Prostate gland (tissue), 2 donors: Measurements from ENCODE around the gene BARX1. TPM values are rescaled to one million over a fixed set of nuclear protein-coding genes. Genes with fewer than 3 reads are reported as not detected.

ENCODE experiments used
- DNase-seq: peaks from one replicate; pipeline ENCODE4 v3.0.0-alpha.2; 2019; ENCODE audit warnings: low spot score
- H3K27ac ChIP-seq, 2 donors: fragments of 200-600 bp; sonication (generic); 2 replicates each; pipeline ENCODE4 v1.5.1; 2017 to 2019
- H3K27me3 ChIP-seq: fragments of 200-600 bp; sonication (generic); replicated peaks from 2 replicates; pipeline ENCODE4 v1.5.1; 2019; ENCODE audit not compliant: insufficient read depth
- H3K36me3 ChIP-seq, 2 donors: fragments of 200-600 bp; sonication (generic); 1 replicate in 1 of 2; 2 replicates in 1 of 2; pipeline versions ENCODE4 v1.5.1 to v1.8.1; 2017 to 2019
- H3K4me1 ChIP-seq: fragments of 200-600 bp; sonication (generic); replicated peaks from 2 replicates; pipeline ENCODE4 v1.5.1; 2019
- H3K4me3 ChIP-seq, 2 donors: fragments of 200-600 bp; sonication (generic); 2 replicates each; pipeline ENCODE4 v1.5.1; 2017 to 2019
- H3K9me3 ChIP-seq: fragments of 200-600 bp; sonication (generic); 2 replicates; pipeline ENCODE4 v1.5.1; 2017
- POLR2A ChIP-seq: fragments of 450-650 bp; IDR thresholded peaks from one replicate; pipeline ENCODE4 v1.6.1; 2016; ENCODE audit warnings: antibody characterized with exemption, mild to moderate bottlenecking
- POLR2AphosphoS5 ChIP-seq: sonication (generic); formaldehyde crosslinking; IDR thresholded peaks from one replicate; pipeline ENCODE4 v1.6.1; 2017; ENCODE audit warnings: antibody characterized with exemption
- WGBS: methylation state at CpG from one replicate; pipeline ENCODE4 v1.1.5; 2018; 5-methylcytosine and 5-hydroxymethylcytosine counted together
- intact Hi-C: fragments of 100-400 bp; cut with DNase I; formaldehyde crosslinking; loops from one replicate; pipeline ENCODE4 v1.14.2; 2022
- total RNA-seq, 2 donors: library from RNA; depleted of rRNA; stranded (reverse); fragments of >200 nt; gene quantifications; one replicate each; pipeline ENCODE4 v1.1.0, GENCODE V29; 2016
- TF ChIP-seq, protein P1 (sequence below), 4 experiments: fragments of 200-600 bp in 2 of 4; fragments of 450-650 bp in 2 of 4; sonication (generic) in 2 of 4; IDR thresholded peaks; 1 replicate in 3 of 4; 2 replicates in 1 of 4; pipeline ENCODE4 v1.5.1; 2016 to 2019; ENCODE audit warnings: antibody characterized with exemption in 4 of 4, mild to moderate bottlenecking in 2 of 4, moderate library complexity in 2 of 4

Gene BARX1
- total RNA-seq, 2 donors from 2014 or later: 3.7 TPM; not detected in 1

DNA sequence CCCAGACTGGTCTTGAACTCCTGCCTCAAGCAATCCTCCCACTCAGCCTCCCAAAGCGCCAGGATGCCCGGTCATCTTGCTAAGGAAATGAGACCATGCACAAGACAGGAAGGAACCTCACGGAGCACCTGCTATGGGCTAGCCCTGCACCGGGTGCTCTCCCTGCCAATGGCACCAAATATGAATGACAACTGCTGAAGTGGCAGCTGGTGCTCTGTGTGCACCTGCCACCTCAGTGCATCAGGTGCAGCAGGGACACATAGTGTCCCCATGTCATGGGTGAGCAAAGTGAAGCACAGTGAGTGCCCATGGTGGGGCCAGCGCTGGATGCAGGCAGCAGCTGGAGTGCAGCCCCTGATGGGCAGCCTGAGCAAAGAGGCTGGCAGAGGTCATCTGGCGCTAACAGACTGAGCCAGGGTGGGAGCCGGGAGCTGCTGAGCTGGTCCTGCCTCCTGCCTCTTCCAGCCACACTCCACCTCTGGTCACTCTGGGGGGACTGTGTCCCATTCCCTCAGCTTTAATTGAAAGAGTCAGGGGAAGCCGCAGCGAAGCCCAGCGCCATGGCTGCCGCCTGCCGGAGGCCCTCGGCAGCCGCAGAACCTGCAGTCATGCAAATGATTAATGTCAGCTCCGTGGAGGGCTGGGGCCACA lies 46.4 kb downstream of the BARX1 start:
- Histone ChIP-seq H3K27me3 (no peaks in the 10 kb centered on the region), H3K36me3 (no peaks in the 10 kb centered on the region), H3K4me3 (no peak overlapping the region), H3K27ac (no peak overlapping the region), H3K4me1 (peaks cover 6% of the 10 kb centered on the region), H3K9me3 (no peaks in the 10 kb centered on the region)
- no peak for TF ChIP-seq POLR2AphosphoS5
- TF ChIP-seq, protein P1, sequence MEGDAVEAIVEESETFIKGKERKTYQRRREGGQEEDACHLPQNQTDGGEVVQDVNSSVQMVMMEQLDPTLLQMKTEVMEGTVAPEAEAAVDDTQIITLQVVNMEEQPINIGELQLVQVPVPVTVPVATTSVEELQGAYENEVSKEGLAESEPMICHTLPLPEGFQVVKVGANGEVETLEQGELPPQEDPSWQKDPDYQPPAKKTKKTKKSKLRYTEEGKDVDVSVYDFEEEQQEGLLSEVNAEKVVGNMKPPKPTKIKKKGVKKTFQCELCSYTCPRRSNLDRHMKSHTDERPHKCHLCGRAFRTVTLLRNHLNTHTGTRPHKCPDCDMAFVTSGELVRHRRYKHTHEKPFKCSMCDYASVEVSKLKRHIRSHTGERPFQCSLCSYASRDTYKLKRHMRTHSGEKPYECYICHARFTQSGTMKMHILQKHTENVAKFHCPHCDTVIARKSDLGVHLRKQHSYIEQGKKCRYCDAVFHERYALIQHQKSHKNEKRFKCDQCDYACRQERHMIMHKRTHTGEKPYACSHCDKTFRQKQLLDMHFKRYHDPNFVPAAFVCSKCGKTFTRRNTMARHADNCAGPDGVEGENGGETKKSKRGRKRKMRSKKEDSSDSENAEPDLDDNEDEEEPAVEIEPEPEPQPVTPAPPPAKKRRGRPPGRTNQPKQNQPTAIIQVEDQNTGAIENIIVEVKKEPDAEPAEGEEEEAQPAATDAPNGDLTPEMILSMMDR (IDR thresholded peaks at IDR 0.05): no peak
- no peak for TF ChIP-seq POLR2A
- 39% methylated on average over 14 of the region's 15 CpGs for WGBS
- DNase-seq: no peak
- intact Hi-C loops: no loop called here

DNA sequence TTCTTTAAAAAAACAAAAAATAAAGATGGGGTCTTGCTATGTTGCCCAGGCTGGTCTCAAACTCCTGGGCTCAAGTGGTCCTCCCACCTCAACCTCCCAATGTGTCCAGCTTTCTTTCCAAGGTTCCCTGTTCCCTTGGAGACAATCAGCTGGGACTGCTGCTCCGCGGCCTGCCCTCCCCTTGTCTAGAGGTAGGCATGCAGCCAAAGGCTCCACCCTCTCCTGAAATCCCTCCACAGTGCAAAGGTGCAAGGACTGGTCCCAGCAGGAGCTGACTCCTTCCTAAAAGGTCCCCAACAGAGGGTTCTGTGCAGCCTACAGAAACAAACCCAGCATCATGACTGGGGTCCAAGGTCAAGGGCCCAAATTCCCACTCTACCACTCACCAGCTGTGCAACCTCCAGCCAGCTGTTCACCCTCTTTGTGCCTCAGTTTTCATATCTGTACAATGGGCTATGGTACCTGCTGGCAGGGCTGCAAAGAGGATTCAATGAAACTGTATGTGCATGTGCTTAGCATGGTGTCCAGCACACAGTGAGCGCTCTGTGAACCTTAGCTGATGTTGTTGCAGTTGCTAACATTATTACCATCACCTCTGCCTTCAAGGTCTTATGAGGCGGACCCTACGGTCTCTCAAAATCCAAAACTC lies 47.5 kb downstream of the BARX1 start:
- peaks cover 6% of the 10 kb centered on the region for H3K4me1 ChIP-seq
- WGBS: 86% methylated on average over 5 of the region's 5 CpGs
- H3K4me3 ChIP-seq: no peak overlapping the region
- no peaks in the 10 kb centered on the region for H3K36me3 ChIP-seq
- DNase-seq: no peak
- no peak for TF ChIP-seq POLR2A
- no peaks in the 10 kb centered on the region for H3K27me3 ChIP-seq
- no peak overlapping the region for H3K27ac ChIP-seq
- intact Hi-C loops: no loop called here
- H3K9me3 ChIP-seq: no peaks in the 10 kb centered on the region

DNA sequence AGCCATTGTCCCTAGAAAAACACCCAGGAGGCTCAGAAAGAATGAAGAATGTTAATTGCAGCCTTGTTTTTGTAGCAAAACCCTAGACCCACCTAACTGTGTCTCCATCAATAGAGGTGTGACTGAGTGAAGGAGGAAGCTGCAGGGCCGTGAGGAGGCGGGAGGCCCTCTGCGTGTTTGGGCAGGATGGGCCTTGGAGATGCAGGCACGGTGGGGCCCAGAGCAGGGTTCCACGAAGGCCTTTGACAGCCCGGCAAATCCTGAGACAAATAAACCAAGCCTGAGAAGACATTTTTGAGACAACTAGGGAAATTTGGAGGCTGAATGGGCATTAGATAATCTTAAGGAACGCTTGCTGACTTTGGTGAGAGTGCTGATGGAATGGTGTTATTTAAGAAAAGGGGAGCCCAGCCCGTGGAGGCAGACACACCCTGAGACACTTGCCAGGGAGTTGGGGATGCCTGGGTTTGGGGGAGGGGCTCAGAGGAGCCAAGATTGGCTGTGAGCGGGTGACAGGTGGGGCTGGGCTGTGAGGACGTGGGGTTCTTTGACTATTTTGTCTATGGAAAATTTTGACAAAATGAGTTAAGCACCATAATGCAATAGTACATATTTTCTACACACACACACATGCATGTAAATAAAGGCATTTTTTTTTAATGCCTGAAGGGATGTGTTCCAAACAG lies 48.8 kb downstream of the BARX1 start:
- H3K27ac ChIP-seq: no peak overlapping the region
- DNase-seq: no peak
- WGBS: 38% methylated on average over 10 of the region's 10 CpGs
- H3K4me3 ChIP-seq: no peak overlapping the region
- no peaks in the 10 kb centered on the region for H3K27me3 ChIP-seq
- no peaks in the 10 kb centered on the region for H3K9me3 ChIP-seq
- no peaks in the 10 kb centered on the region for H3K4me1 ChIP-seq
- no peaks in the 10 kb centered on the region for H3K36me3 ChIP-seq
- TF ChIP-seq POLR2AphosphoS5: no peak
- TF ChIP-seq, protein P1 (IDR thresholded peaks at IDR 0.05): no peak
- no peak for TF ChIP-seq POLR2A
- intact Hi-C loops: no loop called here

DNA sequence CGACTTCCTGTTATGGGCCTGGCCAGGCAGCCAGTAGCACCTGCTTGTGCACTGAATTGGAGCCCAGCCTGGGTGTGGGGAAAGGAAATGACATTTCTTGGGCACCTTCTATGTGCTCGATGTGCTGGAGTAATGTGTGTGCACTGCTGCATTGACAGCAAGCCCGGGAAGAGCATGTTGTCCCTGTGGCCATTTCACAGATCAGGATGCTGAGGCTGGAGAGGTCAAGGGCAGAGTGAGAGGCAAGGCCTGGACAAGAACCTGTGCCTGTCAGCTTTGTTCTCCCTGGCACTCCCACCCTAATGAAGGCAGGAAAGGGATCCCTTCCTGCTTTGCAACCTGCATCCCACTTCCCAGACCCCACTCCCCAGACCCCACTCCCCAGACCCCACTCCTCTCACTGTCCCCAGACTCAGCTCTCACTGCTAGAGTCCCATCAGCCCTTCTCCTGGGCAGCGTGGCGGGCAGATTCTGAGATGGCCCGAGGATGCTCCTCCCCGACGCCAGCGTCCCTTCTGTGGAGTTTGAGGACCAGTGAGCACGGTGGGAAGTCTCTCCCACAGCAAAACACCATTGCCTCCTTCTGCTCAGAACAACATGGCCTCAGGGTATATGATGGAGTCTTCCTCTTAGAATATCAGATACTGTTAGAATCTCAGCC lies 49.6 kb downstream of the BARX1 start:
- H3K27ac ChIP-seq: no peak overlapping the region
- H3K4me1 ChIP-seq: no peaks in the 10 kb centered on the region
- WGBS: 90% methylated on average over 10 of the region's 10 CpGs
- no peak overlapping the region for H3K4me3 ChIP-seq
- H3K9me3 ChIP-seq: no peaks in the 10 kb centered on the region
- no peak for DNase-seq
- H3K36me3 ChIP-seq: no peaks in the 10 kb centered on the region
- H3K27me3 ChIP-seq: no peaks in the 10 kb centered on the region
- intact Hi-C loops: no loop called here
- no peak for TF ChIP-seq POLR2A
- TF ChIP-seq, protein P1 (IDR thresholded peaks at IDR 0.05): no peak
- TF ChIP-seq POLR2AphosphoS5: no peak

DNA sequence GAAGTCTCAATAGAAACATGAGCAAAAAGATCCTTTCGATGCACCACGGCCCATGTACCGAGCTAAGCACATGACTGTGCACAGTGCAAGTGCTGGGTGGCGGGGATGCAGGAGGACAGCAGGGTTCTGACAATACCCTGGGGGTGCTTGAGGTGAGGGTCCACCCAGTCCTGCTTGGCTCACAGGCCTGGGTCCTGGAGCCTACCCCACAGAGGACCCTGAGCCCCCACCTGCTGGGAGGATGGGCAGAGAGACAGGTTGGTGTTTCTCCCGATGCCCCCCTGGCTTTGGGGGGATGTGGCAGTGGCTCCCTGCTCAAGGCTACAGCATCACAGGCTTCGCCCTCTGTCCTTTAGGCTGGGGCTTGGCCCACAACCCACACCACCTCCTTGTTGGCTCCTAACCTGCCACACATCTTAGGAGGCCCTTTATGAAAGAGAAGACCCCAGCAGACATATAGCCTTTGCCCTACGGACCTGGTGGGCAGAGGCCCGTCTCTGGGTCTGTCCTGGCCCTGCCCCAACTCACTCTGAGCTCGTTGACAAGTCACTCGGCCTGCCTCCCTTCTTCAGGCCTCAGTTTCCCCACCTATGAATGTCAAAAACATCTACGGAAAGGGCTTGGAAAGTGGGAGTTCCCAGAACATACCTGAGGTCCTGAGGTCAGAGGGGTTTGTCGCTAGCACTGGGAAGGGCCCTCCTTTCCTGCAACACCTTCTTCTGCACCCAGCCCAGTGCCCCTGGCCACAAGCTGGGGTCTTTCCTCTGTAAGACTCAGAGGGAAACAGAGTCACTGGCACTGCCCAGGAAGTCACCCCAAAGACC lies 50.3 kb downstream of the BARX1 start:
- no peak for DNase-seq
- Histone ChIP-seq H3K36me3 (no peaks in the 10 kb centered on the region), H3K4me3 (no peak overlapping the region), H3K27me3 (no peaks in the 10 kb centered on the region), H3K4me1 (no peaks in the 10 kb centered on the region), H3K27ac (no peak overlapping the region), H3K9me3 (no peaks in the 10 kb centered on the region)
- intact Hi-C loops: no loop called here
- TF ChIP-seq POLR2A (no peak), POLR2AphosphoS5 (no peak)
- TF ChIP-seq, protein P1 (IDR thresholded peaks at IDR 0.05): no peak
- 88% methylated on average over 12 of the region's 12 CpGs for WGBS
